Prostate gland (tissue), 2 donors: ENCODE measurements around the gene CCDC12.

Experiments used
- CTCF ChIP-seq, 4 experiments: fragments of 200-600 bp in 2 of 4; fragments of 450-650 bp in 2 of 4; sonication (generic) in 2 of 4; IDR thresholded peaks; 1 replicate in 3 of 4; 2 replicates in 1 of 4; pipeline ENCODE4 v1.5.1; 2016 to 2019; ENCODE audit warnings: antibody characterized with exemption in 4 of 4, mild to moderate bottlenecking in 2 of 4, moderate library complexity in 2 of 4
- POLR2A ChIP-seq: fragments of 450-650 bp; IDR thresholded peaks from one replicate; pipeline ENCODE4 v1.6.1; 2016; ENCODE audit warnings: antibody characterized with exemption, mild to moderate bottlenecking

- TF ChIP-seq CTCF (IDR thresholded peaks at IDR 0.05) (no peak), POLR2A (no peak)
These were observed 34.8 kb upstream of the CCDC12 start for GRCh38 chr3:47011371-47011770.
